LNCAP (cell line): ENCODE measurements around the gene MYL11.

Source experiments
- TF ChIP-seq, protein P1 (sequence below): fragments of 450-650 bp; IDR thresholded peaks from 2 replicates; pipeline ENCODE4 v1.5.1; 2017; ENCODE audit warnings: mild to moderate bottlenecking

MYL11 gene

GRCh38 chr16:30401768-30402425, 27.3 kb downstream of the MYL11 start:
- TF ChIP-seq, protein P1, sequence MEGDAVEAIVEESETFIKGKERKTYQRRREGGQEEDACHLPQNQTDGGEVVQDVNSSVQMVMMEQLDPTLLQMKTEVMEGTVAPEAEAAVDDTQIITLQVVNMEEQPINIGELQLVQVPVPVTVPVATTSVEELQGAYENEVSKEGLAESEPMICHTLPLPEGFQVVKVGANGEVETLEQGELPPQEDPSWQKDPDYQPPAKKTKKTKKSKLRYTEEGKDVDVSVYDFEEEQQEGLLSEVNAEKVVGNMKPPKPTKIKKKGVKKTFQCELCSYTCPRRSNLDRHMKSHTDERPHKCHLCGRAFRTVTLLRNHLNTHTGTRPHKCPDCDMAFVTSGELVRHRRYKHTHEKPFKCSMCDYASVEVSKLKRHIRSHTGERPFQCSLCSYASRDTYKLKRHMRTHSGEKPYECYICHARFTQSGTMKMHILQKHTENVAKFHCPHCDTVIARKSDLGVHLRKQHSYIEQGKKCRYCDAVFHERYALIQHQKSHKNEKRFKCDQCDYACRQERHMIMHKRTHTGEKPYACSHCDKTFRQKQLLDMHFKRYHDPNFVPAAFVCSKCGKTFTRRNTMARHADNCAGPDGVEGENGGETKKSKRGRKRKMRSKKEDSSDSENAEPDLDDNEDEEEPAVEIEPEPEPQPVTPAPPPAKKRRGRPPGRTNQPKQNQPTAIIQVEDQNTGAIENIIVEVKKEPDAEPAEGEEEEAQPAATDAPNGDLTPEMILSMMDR: no peak

- TF ChIP-seq, protein P1: no peak
Observed at GRCh38 chr16:30406795-30407101, 32.1 kb downstream of the MYL11 start.

DNA sequence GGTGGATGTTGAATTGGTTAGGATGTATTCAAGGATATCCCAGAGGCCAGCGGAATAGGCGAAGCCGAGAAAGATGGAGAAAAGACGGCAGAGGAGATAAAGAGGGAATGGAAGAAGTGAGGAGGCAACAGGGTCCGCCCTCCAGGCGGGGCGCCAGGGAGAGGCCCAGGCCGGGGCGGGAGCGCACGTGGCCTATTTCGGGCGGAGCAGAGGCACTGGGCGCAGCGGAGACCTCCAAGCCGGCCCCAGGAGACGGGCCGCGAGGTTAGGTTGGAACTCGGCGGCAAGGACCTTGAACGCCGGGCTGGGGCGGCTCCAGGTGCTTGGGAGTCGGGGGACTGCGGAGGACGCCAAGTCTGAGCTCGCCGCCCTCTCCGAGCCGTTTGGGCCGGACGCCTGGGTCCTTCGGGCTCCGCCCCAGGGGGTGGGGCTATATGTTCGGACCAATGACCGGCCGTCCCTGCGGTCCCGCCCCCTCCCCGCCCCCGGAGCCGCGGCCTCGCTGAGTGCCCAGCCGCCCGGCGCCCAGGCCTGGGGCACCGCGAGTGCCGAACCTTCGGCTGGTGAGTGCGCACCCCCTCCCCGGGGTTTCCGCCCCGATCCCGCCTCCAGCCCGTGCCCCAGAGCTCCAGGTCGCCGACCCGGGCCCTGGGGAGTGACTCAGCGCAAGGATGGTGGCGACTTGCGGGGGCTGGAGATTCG, 32.7 kb downstream of the MYL11 start, which contains the start of gene ZNF771:
Gene ZNF771, plus strand, starts transcription at position 505 of the 702 bp plus-strand sequence. CDS start 448 bp downstream, outside the sequence.
- TF ChIP-seq, protein P1: no peak

GRCh38 chr16:30407804-30408534, 33.4 kb downstream of the MYL11 start:
- TF ChIP-seq, protein P1: no peak

GRCh38 chr16:30409125-30410060, 34.8 kb downstream of the MYL11 start:
- TF ChIP-seq, protein P1: peak; percentile 90

DNA sequence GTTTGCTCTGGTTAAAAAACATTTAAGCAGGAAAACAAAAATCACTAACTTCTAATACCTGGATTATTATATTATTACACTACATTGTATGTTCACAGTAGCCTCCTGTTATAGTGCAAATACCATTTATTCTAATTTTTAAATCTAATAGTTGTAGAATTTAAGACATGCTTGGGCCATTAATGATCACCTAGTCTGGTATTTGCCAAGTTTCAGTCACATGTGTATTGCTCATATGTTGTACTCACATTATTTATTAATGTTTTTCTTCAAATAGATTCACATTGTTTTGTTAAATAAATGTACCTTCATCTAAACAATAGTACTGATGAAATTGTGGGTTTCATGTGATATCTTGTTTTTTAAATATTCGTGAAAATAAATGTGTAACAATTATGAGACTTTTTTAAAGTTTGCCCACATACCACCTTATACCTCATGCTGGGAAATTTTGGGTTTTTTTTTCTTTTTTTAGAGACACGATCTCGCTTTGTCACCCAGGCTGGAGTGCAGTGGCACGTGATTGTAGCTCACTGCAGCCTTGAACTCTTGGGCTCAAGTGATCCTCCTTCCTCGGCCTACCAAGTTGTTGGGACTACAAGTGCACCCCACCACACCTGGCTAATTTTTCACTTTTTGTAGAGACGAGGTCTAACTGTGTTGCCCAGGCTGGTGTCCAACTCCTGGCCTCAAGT, 38.7 kb downstream of the MYL11 start:
- TF ChIP-seq, protein P1: no peak
